GM13977 (cell line): Measurements from ENCODE around the gene KIAA1586.
"Not testable (repeated sequence)": the region's sequence is repeated elsewhere in the genome, so short reads cannot be mapped to it uniquely, and the experiment has no call there.

Experiments used
- DNase-seq: peaks from one replicate; pipeline ENCODE4 v3.0.0; 2012; ENCODE audit warnings: low spot score
- in situ Hi-C: fragments of 300-500 bp; cut with MboI; formaldehyde crosslinking; loops from one replicate; pipeline ENCODE4 v1.12.0; 2022; ENCODE audit warnings: low sequenced_read_pairs, low pct_unique_long_range_greater_than_20kb, mixed read lengths, inconsistent platforms; ENCODE audit not compliant: unreplicated experiment
- TF ChIP-seq, protein P1 (sequence below): IDR thresholded peaks from 2 replicates; pipeline ENCODE4 v1.5.1; 2012; ENCODE audit warnings: mild to moderate bottlenecking, control low read depth; ENCODE audit not compliant: insufficient read depth; ENCODE audit errors: extremely low read depth, missing control alignments

The KIAA1586 gene

DNA sequence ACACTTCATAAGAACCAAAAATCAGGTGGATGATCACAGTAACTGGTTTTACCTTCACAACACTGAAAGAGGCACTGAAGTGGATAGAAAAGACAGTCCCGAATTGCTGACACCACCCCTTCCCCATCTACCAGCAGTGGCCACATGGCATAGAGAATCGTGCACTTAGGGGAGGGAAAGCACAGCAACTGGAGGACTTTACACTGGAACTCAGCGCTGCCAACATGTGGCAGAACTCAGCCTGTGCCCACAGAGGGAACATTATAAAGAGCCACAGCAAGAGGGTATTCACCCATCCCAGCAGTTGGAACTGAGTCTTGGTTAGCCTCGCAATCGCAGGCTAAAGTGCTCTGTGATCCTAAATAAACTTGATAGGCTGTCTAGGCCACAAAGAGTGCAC, 6.5 kb upstream of the KIAA1586 start:
- TF ChIP-seq, protein P1, sequence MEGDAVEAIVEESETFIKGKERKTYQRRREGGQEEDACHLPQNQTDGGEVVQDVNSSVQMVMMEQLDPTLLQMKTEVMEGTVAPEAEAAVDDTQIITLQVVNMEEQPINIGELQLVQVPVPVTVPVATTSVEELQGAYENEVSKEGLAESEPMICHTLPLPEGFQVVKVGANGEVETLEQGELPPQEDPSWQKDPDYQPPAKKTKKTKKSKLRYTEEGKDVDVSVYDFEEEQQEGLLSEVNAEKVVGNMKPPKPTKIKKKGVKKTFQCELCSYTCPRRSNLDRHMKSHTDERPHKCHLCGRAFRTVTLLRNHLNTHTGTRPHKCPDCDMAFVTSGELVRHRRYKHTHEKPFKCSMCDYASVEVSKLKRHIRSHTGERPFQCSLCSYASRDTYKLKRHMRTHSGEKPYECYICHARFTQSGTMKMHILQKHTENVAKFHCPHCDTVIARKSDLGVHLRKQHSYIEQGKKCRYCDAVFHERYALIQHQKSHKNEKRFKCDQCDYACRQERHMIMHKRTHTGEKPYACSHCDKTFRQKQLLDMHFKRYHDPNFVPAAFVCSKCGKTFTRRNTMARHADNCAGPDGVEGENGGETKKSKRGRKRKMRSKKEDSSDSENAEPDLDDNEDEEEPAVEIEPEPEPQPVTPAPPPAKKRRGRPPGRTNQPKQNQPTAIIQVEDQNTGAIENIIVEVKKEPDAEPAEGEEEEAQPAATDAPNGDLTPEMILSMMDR: no peak
- in situ Hi-C loops: no loop called here
- no peak for DNase-seq

- in situ Hi-C loops, DNase-seq: not testable (repeated sequence)
Measured at GRCh38 chr6:57044061-57044460, 2.4 kb upstream of the KIAA1586 start.

- DNase-seq: no peak
- in situ Hi-C loops: no loop called here
- TF ChIP-seq, protein P1: no peak
Measured at GRCh38 chr6:57044568-57044967, 1.9 kb upstream of the KIAA1586 start.

DNA sequence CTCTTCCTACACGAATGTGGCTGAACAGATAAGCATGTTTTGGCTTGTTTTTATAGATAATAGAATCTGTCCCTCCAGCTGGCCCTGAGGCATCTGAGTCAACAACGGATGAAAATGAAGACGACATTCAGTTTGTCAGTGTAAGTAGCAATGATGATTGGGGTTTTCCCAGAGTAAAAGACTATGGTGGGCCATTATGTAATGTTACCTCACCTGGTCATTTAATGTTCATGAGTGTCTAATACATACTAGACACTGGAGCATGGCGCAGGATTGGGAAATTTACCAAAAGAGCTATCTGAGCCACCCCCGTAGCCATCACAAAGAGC, 728 bp downstream of the KIAA1586 start:
- in situ Hi-C loops, DNase-seq: not testable (repeated sequence)

- in situ Hi-C loops, DNase-seq: not testable (repeated sequence)
Measured at GRCh38 chr6:57047859-57048258, 1.4 kb downstream of the KIAA1586 start.

DNA sequence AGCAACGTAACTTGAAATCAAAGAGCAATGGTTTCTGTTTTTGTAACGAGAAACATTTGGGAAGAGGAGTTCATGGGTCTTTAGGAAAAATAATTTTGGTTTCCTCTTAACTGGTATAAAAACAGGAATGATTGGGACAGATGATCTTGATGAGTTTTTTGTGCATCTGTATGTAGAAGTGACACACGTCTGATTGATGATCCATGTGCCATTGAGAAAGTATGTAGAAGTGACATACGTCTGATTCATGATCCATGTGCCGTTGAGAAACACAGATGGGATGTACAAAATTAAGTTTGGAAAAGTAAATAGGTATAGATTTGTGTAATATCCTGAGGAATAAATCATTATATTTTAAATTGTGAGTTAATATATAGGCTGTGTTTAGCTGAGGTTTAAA, 2.1 kb downstream of the KIAA1586 start:
- in situ Hi-C loops: no loop called here
- DNase-seq: no peak
- TF ChIP-seq, protein P1: no peak

GRCh38 chr6:57063847-57064246, 17.4 kb downstream of the KIAA1586 start:
- in situ Hi-C loops: no loop called here
- DNase-seq: no peak
- TF ChIP-seq, protein P1: no peak

GRCh38 chr6:57064809-57065208, 18.3 kb downstream of the KIAA1586 start:
- TF ChIP-seq, protein P1: no peak
- no peak for DNase-seq
- in situ Hi-C loops: no loop called here
